ENCODE results near the gene PIP5K1A.

The PIP5K1A gene

GRCh38 chr1:151289991-151290708 lies 91.8 kb downstream of the PIP5K1A start:
- TF ChIP-seq TEAD4 (IDR thresholded peaks at IDR 0.05) = no peak
- TF ChIP-seq CREB1 (IDR thresholded peaks at IDR 0.05; ENCODE audit: low read depth) = no peak
- TF ChIP-seq NFIC (IDR thresholded peaks at IDR 0.05) = no peak
- TF ChIP-seq YY1 (IDR thresholded peaks at IDR 0.05; ENCODE audit: low read depth) = no peak

DNA sequence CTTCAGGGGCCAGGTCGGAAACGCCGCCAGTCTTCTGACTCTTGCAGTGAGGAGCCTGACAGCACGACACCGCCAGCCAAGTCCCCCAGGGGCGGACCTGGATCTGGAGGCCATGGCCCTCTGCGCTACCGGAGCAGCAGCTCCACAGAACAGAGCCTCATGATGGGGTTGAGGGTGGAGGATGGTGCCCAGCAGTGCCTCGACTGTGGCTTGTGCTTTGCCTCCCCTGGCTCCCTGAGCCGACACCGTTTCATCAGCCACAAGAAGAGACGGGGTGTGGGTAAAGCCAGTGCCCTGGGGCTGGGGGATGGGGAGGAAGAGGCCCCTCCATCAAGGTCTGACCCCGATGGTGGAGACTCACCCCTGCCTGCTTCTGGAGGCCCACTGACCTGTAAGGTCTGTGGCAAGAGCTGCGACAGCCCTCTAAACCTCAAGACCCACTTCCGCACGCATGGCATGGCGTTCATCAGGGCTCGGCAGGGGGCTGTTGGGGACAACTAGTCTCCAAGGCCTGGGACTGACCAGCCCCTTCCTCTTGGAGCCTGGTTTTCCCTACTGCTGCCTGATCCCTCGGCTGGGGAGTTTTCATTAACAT lies 92.5 kb downstream of the PIP5K1A start:
- TF ChIP-seq, protein P1, sequence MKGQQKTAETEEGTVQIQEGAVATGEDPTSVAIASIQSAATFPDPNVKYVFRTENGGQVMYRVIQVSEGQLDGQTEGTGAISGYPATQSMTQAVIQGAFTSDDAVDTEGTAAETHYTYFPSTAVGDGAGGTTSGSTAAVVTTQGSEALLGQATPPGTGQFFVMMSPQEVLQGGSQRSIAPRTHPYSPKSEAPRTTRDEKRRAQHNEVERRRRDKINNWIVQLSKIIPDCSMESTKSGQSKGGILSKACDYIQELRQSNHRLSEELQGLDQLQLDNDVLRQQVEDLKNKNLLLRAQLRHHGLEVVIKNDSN (IDR thresholded peaks at IDR 0.05) = no peak
- TF ChIP-seq CREB1 (IDR thresholded peaks at IDR 0.05; ENCODE audit: low read depth) (no peak), ZBTB7A (IDR thresholded peaks at IDR 0.05; ENCODE audit: low read depth) (no peak), FOXM1 (IDR thresholded peaks at IDR 0.05; ENCODE audit: borderline replicate concordance, low read depth) (no peak), TCF12 (IDR thresholded peaks at IDR 0.05; ENCODE audit: low read depth) (no peak), EP300 (IDR thresholded peaks at IDR 0.05; ENCODE audit: borderline replicate concordance) (no peak), EGR1 (IDR thresholded peaks at IDR 0.05) (no peak), TEAD4 (IDR thresholded peaks at IDR 0.05) (no peak), MAX (IDR thresholded peaks at IDR 0.05) (no peak), TAF1 (IDR thresholded peaks at IDR 0.05; ENCODE audit: low read depth) (no peak), RAD21 (IDR thresholded peaks at IDR 0.05; ENCODE audit: low read depth) (no peak), NFIC (IDR thresholded peaks at IDR 0.05) (no peak), YY1 (IDR thresholded peaks at IDR 0.05; ENCODE audit: low read depth) (no peak), REST (IDR thresholded peaks at IDR 0.05; ENCODE audit: low read depth) (no peak), CEBPB (IDR thresholded peaks at IDR 0.05) (no peak)

DNA sequence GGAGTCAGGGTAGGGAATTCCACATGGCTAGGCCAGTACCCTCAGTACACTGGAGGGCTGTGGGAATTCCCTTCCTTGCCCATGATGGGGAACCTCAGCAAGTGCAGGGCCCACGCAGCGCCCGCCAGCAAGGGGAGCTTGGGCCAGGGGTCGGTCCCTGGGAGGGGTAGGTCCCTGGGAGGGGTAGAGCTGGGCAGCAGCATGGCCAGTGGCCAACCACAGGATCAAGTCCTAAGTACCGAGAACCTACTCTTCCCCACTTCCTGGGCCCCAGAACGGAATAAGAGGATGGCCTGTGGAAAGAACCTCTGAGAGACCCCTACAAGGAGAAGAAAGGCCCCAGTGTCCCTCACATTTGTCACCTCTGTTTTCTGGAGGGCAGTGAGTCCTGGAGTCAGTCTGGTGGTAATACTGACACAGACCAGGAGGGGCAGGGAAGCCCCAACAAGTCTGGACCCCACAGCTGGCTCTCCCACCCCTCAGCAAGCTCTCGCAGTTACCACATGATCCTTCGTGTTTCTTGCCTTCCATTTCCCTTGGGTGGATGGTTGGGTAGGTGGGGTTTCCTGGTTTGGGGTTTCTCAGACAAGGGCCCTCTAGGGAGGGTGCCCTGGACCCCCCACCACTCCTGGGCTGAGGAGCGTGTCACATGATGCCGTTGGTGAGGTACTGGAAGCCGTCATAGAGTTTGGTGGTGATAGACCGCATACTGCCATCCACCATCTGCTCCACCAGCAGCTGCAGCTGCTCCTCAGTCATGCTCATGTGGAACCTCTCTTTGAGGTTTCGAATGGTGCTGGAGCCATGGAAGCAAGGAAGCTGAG lies 94.1 kb downstream of the PIP5K1A start:
- TF ChIP-seq ZBTB7A (IDR thresholded peaks at IDR 0.05; ENCODE audit: low read depth) (no peak), TEAD4 (IDR thresholded peaks at IDR 0.05) (no peak), TCF12 (IDR thresholded peaks at IDR 0.05; ENCODE audit: low read depth) (no peak), RAD21 (IDR thresholded peaks at IDR 0.05; ENCODE audit: low read depth) (no peak), EP300 (IDR thresholded peaks at IDR 0.05; ENCODE audit: borderline replicate concordance) (no peak), EGR1 (IDR thresholded peaks at IDR 0.05) (no peak), TAF1 (IDR thresholded peaks at IDR 0.05; ENCODE audit: low read depth) (no peak), NFIC (IDR thresholded peaks at IDR 0.05) (no peak), YY1 (IDR thresholded peaks at IDR 0.05; ENCODE audit: low read depth) (no peak), CREB1 (IDR thresholded peaks at IDR 0.05; ENCODE audit: low read depth) (no peak), MAX (IDR thresholded peaks at IDR 0.05) (no peak), FOXM1 (IDR thresholded peaks at IDR 0.05; ENCODE audit: borderline replicate concordance, low read depth) (no peak), REST (IDR thresholded peaks at IDR 0.05; ENCODE audit: low read depth) (no peak), CEBPB (IDR thresholded peaks at IDR 0.05) (no peak)
- TF ChIP-seq, protein P1 (IDR thresholded peaks at IDR 0.05) = no peak

DNA sequence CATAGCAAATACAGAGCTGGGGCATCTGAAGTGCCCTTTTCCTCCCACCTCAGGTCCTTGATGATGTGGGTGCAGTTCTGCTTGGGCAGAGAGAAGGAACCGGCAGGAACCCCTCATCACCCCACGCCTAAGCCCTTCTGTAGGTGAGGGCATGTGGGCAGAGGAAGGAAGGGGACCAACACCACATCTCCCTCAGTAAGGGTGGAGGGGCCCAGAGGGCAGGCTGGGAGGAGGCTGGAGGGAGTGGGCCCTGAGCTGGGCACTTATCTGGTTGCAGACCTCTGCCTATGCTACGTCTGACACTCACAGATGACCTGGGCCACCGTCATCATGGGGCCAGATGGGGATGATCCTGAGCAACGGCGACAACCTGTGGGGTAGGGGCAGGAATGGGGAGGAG lies 94.7 kb downstream of the PIP5K1A start:
- TF ChIP-seq TEAD4 (IDR thresholded peaks at IDR 0.05) (no peak), CEBPB (IDR thresholded peaks at IDR 0.05) (no peak), CREB1 (IDR thresholded peaks at IDR 0.05; ENCODE audit: low read depth) (no peak), NFIC (IDR thresholded peaks at IDR 0.05) (no peak), MAX (IDR thresholded peaks at IDR 0.05) (no peak), TAF1 (IDR thresholded peaks at IDR 0.05; ENCODE audit: low read depth) (no peak), EGR1 (IDR thresholded peaks at IDR 0.05) (no peak)
